Tongue (tissue), 2 donors: ENCODE results near the gene ERCC6L. TPM values are rescaled to one million over a fixed set of nuclear protein-coding genes. Genes with fewer than 3 reads are reported as not detected.

Source experiments
- DNase-seq: peaks from one replicate; pipeline ENCODE4 v3.0.0-alpha.2; 2015
- total RNA-seq: library from RNA; depleted of rRNA; stranded (reverse); fragments of >200 nt; gene quantifications from one replicate; pipeline ENCODE4 v1.2.3, GENCODE V29; 2014

The ERCC6L gene
- 4.0 TPM for total RNA-seq

- DNase-seq = peak; percentile 95
Measured at GRCh38 chrX:72238721-72239475, at the start of gene ERCC6L. Gene ERCC6L, minus strand, starts transcription at chrX:72239027. Its CDS starts 116 bp downstream, at chrX:72238911.

GRCh38 chrX:72282302-72282701, 43.5 kb upstream of the ERCC6L start:
- no peak for DNase-seq

GRCh38 chrX:72280321-72280845, 41.6 kb upstream of the ERCC6L start:
- DNase-seq = no peak

GRCh38 chrX:72276478-72276953, 37.7 kb upstream of the ERCC6L start:
- no peak for DNase-seq

DNA sequence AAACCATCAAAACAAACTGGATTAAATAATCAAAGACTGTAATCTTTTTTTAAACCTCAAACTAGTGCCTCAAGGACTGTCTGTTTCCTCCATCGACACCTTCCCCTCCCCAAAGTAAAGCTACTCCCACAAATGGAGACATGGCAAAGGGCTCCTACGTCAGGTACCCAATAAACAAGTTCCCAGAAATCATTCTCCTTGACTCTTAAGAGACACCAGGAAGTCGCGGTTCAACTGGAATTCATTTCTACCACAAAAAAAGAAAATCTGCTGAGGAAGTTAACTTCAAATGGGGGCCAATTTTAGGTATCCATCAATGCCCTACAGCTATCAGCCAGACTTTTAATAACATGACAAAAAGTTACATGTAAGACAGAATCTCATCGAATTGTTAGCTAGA, 35.7 kb upstream of the ERCC6L start:
- no peak for DNase-seq

GRCh38 chrX:72273718-72274117, 34.9 kb upstream of the ERCC6L start:
- no peak for DNase-seq

- no peak for DNase-seq
Measured at GRCh38 chrX:72272868-72273267, 34.0 kb upstream of the ERCC6L start.

- DNase-seq = no peak
Measured at GRCh38 chrX:72271812-72272211, 33.0 kb upstream of the ERCC6L start.

- DNase-seq = no peak
Measured at GRCh38 chrX:72271091-72271788, 32.4 kb upstream of the ERCC6L start.

DNA sequence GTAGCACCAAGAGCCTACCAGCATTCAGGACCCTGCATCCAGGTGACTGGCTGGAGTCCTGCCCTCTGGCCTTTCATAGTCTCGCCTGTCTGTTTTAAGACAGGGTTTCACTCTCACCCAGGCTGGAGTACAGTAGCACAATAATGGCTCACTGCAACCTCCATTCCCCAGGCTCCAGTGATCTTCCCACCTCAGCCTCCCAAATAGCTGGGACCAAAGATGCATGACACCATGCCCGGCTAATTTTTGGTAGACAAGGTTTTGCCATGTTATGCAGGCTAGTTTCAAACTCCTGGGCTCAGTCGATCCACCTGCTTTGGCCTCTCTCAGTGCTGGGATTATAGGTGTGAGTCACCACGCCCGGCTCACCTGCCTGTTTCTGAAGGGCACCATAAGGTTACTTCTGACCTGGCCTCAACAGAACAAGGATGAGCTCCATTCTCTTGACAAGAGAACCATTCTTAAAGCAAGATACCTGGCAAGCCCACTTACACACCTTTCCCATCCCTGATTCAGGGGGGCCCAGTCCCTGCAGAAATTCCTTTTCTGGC, 31.6 kb upstream of the ERCC6L start:
- DNase-seq = no peak

DNA sequence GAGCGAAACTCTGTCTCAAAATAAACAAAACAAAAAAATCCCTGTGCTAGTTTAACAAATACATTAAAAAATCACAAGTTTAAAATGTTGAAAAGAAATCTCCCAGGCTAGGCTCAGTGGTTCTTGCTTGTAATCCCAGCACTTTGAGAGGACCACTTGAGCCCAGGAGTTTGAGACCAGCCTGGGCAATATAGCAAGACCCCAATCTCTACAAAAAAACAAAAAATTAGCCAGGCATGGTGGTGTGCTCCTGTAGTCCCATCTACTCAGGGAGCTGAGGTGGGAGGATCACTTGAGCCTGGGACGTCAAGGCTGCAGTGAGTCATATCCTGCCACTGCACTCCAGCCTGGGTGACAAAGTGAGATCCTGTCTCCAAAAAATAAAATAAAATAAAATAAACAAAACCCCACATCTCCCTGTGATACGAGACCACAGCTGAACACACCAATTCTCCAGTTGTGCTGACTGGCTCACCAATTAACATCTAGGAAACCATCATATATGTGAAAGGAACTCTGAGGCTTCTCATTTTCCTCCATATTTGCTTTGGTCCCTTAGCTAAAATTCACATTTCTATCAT, 30.9 kb upstream of the ERCC6L start:
- DNase-seq = no peak

- DNase-seq = no peak
Measured at GRCh38 chrX:72268597-72269365, 30.0 kb upstream of the ERCC6L start.

DNA sequence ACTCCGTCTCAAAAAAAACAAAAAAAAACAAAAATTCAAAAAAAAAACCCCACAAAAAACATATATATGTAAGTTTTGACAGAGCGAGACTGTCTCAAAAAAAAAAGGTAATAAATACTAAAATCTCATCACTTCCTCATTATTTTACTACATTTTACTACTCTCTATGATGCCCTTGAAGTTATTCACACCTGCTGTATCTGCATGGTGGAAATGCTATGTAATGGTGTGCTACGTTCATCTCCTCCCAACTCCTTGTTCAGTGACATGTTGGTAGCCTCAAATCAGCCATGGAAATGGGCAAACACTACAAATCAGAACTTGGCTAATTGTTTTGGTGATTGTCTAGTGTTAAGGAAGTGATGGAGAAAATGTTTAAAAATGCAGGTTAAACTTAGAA, 26.4 kb upstream of the ERCC6L start:
- no peak for DNase-seq

DNA sequence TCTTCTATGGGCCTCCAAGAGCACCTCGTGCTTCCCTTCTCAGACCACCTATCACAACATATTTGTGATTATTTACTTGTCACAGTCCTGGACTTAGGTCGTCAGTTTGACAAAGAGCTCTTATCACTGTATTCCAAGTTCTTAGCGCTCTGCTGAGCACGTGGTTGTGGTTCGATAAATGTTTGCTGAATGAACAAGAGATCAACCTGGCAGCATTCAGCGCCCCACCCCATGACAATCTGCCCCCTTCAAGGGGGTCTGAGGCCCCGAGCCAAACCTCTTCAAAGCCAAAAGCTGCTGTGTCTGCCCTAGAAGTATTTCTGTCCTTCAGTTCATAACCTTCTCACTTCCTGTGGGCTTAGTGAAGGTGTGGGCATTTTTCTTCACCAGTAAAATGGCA, 23.2 kb upstream of the ERCC6L start:
- DNase-seq = no peak

GRCh38 chrX:72260448-72260847, 21.6 kb upstream of the ERCC6L start:
- no peak for DNase-seq

DNA sequence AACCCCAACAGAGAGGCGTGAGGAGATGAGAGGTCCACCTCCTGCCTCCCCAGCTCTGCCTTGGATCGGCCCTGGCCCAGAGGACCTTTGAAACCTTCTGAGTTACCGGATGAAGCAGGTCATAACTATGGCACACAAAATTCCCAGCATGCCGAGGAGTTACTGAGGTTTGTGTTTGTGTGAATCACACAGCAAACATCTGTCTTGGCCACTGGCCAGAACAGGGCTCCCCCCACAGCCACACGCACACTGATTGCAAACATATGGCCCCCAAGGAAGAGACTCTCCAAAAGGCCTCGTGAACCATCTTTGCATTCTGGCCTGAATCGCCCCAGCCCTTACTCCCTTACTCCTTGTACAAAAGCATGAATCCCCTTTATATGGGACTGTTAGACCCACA, 19.3 kb upstream of the ERCC6L start:
- peak; percentile 13 for DNase-seq

DNA sequence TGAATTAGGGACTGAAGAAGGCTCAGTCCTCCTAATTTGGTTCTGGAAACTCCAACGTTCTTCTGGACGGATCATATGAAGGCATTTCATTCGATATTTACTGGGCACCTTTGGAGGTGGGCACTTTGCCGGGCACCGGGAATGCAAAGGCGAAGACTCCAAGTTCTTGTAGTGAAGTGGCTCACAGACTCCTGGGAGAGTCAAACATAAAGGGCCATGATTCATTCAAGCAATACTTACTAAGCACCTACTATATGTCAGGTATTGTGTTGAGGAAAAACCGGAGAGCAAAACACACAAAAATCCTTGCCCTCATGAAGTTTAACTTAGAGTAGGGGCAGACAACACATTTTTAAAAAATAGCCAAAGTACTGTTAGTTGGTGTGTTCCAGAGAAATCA, 17.0 kb upstream of the ERCC6L start:
- DNase-seq = no peak

GRCh38 chrX:72255445-72255844, 16.6 kb upstream of the ERCC6L start:
- no peak for DNase-seq

DNA sequence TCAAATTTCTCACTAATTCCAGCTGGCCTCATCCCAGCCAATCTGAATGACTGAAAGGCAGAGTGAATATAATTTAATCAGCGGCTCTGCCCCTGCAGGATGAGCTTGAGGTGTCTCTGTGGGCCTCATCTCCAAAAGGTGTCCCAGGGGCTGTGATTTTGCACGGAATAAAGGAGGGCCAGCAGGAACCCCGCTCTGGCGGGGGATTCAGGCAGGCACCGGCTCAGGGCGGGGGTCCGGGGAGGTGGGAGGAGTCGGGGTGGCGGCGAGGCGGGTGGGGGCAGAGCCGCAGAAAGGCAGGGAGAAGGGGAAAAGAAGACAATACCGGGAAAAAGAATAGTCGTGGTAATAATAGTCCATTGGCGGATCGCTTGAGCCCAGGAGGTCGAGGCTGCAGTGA, 16.0 kb upstream of the ERCC6L start:
- no peak for DNase-seq

DNA sequence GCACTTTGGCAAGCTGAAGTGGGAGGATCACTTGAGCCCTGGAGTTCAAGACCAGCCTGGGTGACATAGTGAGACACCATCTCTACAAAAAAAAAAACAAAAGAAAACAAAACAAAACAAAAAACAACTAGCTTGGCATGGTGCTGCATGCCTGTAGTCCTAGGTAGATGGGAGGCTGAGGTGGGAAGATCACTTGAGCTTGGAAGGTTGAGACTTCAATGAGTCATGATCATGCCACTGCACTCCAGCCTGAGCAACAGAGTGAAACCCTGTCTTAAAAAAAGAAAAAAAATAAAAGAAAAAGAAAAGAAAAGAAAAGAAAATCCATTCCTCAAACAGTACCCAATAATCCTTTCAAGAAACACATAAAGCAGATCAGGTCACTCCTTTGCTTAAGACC, 14.9 kb upstream of the ERCC6L start:
- no peak for DNase-seq

DNA sequence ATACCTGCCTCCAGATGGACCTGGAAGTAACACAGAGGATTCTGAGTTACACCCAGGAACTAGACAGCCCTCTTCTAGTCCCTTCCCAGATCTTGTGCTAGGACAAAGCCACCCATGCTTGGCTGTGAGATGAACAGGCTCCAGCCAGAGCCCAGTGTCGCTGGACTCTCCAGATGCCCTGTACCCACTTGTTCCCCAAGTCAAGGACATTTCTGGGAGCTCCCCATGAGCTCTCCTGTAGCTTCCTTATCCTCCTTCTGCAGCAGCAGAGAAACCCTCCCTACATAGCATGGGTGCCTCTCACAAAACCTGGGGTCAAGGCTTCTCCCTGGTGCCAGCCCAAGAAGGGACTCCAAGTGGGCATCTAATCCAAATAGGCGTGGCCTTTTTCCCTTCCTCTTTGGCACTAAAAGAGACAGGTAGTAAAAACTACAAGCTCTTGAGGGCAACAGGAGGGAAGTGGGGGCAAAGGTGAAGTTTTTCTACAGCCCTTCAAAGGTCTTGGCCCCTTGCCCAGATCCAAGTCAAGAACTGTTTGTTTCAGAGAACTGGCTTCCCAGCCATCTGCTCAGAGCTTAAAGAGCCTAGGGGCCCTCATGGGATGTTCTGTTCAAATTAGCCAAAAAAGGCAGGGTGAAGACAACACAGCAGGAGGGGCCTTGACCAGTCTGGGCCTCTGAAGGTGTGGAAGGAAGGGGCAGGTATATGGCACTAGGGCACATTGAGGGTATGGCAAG, 8.5 kb upstream of the ERCC6L start:
- DNase-seq = peak; percentile 18
